K562 (cell line): ENCODE results near the gene AGPAT3. TPM values are rescaled to one million over a fixed set of nuclear protein-coding genes. Genes with fewer than 3 reads are reported as not detected.

ENCODE experiments used
- HNRNPK ChIP-seq: fragments of 200-400 bp; formaldehyde crosslinking; IDR thresholded peaks from one replicate; pipeline ENCODE4 v1.6.1; 2018; ENCODE audit warnings: mild to moderate bottlenecking, low read depth, low read length; ENCODE audit not compliant: poor library complexity, severe bottlenecking
- KLF16 ChIP-seq: IDR thresholded peaks from 2 replicates; pipeline ENCODE4 v1.6.1; 2016; ENCODE audit warnings: antibody characterized with exemption
- MEF2A ChIP-seq: IDR thresholded peaks from 2 replicates; pipeline ENCODE4 v1.6.1; 2011; ENCODE audit warnings: low read depth, mild to moderate bottlenecking, low read length, moderate library complexity; ENCODE audit not compliant: control insufficient read depth
- PCBP2 ChIP-seq: fragments of 200-400 bp; formaldehyde crosslinking; IDR thresholded peaks from 2 replicates; pipeline ENCODE4 v1.6.1; 2018; ENCODE audit warnings: low read length, low read depth, mild to moderate bottlenecking, moderate library complexity; ENCODE audit not compliant: poor library complexity, severe bottlenecking
- PRPF4 ChIP-seq: fragments of 200-400 bp; formaldehyde crosslinking; IDR thresholded peaks from one replicate; pipeline ENCODE4 v1.6.1; 2017; ENCODE audit warnings: low read length, low read depth, mild to moderate bottlenecking; ENCODE audit not compliant: insufficient read depth, poor library complexity, severe bottlenecking
- PYGO2 ChIP-seq: fragments of 450-650 bp; IDR thresholded peaks from 2 replicates; pipeline ENCODE4 v1.6.1; 2016; ENCODE audit warnings: mild to moderate bottlenecking, missing genetic modification characterization, moderate library complexity, missing compliant biosample characterization
- ZNF232 ChIP-seq: sonication (generic); formaldehyde crosslinking; IDR thresholded peaks from 2 replicates; pipeline ENCODE4 v1.8.0; 2022; ENCODE audit warnings: mild to moderate bottlenecking, missing genetic modification reagents
- ZNF778 ChIP-seq: fragments of 450-650 bp; formaldehyde crosslinking; IDR thresholded peaks from 2 replicates; pipeline ENCODE4 v1.4.0; 2020; ENCODE audit warnings: mild to moderate bottlenecking, moderate library complexity
- ZNF79 ChIP-seq: fragments of 250-450 bp; sonication (Bioruptor Pico); IDR thresholded peaks from 2 replicates; pipeline ENCODE4 v1.4.0; 2020; ENCODE audit warnings: low read depth, mild to moderate bottlenecking, moderate library complexity
- polyA plus RNA-seq, 8 experiments: library from polyadenylated mRNA; depleted of rRNA in 4 of 8; stranded (reverse) in 5 of 8; unstranded in 3 of 8; fragments of >200 nt; fragmentation: Nextera tagmentation in 2 of 8; fragmentation: Illumina TruSeq in 1 of 8; extraction: Ambion mirVana in 2 of 8; extraction: Trizol in 1 of 8; gene quantifications; 2 replicates each; pipeline versions ENCODE4 v1.2.1 to v1.2.3, GENCODE V29; 2011 to 2014; ENCODE audit warnings: inconsistent platforms in 1 of 8, missing spikeins in 1 of 8
- total RNA-seq, 7 experiments: library from RNA; depleted of rRNA in 6 of 7; stranded (reverse); fragments of >200 nt in 6 of 7; fragmentation: Illumina TruSeq in 2 of 7; extraction: Trizol in 2 of 7; gene quantifications; 2 replicates each; pipeline versions ENCODE4 v1.2.1 to v1.2.3, GENCODE V29; 2011 to 2021; ENCODE audit warnings: low replicate concordance in 1 of 7
- TF ChIP-seq, protein P1 (sequence below): sonication (generic); formaldehyde crosslinking; IDR thresholded peaks from 2 replicates; pipeline ENCODE4 v1.8.0; 2022; ENCODE audit warnings: mild to moderate bottlenecking, missing genetic modification reagents
- TF ChIP-seq, protein P2 (sequence below): fragments of 250-450 bp; sonication (Bioruptor Pico); IDR thresholded peaks from 2 replicates; pipeline ENCODE4 v1.5.0; 2022; ENCODE audit warnings: mild to moderate bottlenecking
- TF ChIP-seq, protein P3 (sequence below): fragments of 250-450 bp; sonication (Bioruptor Pico); IDR thresholded peaks from 2 replicates; pipeline ENCODE4 v1.4.0; 2020; ENCODE audit warnings: mild to moderate bottlenecking, moderate library complexity, borderline replicate concordance
- TF ChIP-seq, protein P4 (sequence below), 2 experiments: fragments of 150-350 bp in 1 of 2; IDR thresholded peaks; 2 replicates each; pipeline ENCODE4 v1.6.1; 2012 to 2016; ENCODE audit warnings: low read depth in 2 of 2, low read length in 2 of 2, mild to moderate bottlenecking in 1 of 2, moderate library complexity in 1 of 2
- TF ChIP-seq, protein P5 (sequence below): fragments of 450-650 bp; IDR thresholded peaks from 2 replicates; pipeline ENCODE4 v1.6.1; 2016; ENCODE audit warnings: borderline replicate concordance

AGPAT3 gene
- total and polyA plus RNA-seq, 9 of the 15 experiments (the other 6 are each of a cell fraction or from before 2014, with no cell fraction given) = 1.5 to 88.4 (median 35.7) TPM

DNA sequence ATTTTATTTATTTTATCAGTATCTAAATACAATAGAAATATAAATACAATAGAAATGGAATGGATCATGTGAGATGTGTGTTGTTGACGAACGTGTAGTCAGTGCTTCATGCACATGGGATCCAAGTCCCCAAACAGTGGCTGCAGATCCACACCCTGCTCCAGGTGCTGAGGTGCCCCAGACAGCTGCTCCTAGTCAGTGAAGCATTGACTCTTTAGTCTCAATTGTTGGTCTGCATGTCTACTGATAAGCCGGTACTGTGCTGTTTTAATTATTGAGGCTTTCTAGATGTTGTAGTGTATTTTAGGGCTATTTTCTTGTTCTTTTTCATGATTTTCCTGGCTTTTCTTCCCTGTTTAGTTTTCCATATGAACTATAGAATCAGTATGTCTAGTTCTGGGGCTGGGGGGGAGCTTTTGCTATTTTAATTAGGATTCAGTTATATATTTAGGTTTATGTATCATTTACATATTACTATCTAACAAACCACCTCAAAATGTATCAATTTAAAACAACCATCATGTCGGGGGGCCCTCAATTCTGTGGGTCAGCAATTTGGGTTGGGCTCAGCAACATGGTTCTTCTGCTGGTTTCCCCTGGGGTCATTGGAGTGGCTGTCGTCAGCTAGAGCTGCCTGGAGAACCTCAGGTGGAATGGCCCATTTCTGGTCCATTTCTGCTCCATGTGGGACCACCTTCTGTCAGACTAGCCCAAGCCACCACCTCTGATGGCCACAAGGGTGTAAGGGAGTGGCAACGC, 83.9 kb downstream of the AGPAT3 start (continued):
- TF ChIP-seq PYGO2 (tag) = no peak
- no peak for TF ChIP-seq MEF2A
- TF ChIP-seq ZNF232 (CRISPR knock-in tag) = no peak
- TF ChIP-seq, protein P1, sequence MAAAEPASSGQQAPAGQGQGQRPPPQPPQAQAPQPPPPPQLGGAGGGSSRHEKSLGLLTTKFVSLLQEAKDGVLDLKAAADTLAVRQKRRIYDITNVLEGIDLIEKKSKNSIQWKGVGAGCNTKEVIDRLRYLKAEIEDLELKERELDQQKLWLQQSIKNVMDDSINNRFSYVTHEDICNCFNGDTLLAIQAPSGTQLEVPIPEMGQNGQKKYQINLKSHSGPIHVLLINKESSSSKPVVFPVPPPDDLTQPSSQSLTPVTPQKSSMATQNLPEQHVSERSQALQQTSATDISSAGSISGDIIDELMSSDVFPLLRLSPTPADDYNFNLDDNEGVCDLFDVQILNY = no peak
- TF ChIP-seq, protein P2, sequence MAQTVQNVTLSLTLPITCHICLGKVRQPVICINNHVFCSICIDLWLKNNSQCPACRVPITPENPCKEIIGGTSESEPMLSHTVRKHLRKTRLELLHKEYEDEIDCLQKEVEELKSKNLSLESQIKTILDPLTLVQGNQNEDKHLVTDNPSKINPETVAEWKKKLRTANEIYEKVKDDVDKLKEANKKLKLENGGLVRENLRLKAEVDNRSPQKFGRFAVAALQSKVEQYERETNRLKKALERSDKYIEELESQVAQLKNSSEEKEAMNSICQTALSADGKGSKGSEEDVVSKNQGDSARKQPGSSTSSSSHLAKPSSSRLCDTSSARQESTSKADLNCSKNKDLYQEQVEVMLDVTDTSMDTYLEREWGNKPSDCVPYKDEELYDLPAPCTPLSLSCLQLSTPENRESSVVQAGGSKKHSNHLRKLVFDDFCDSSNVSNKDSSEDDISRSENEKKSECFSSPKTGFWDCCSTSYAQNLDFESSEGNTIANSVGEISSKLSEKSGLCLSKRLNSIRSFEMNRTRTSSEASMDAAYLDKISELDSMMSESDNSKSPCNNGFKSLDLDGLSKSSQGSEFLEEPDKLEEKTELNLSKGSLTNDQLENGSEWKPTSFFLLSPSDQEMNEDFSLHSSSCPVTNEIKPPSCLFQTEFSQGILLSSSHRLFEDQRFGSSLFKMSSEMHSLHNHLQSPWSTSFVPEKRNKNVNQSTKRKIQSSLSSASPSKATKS (CRISPR knock-in tag) = no peak
- TF ChIP-seq PRPF4 = no peak
- TF ChIP-seq ZNF778 = no peak
- TF ChIP-seq, protein P3, sequence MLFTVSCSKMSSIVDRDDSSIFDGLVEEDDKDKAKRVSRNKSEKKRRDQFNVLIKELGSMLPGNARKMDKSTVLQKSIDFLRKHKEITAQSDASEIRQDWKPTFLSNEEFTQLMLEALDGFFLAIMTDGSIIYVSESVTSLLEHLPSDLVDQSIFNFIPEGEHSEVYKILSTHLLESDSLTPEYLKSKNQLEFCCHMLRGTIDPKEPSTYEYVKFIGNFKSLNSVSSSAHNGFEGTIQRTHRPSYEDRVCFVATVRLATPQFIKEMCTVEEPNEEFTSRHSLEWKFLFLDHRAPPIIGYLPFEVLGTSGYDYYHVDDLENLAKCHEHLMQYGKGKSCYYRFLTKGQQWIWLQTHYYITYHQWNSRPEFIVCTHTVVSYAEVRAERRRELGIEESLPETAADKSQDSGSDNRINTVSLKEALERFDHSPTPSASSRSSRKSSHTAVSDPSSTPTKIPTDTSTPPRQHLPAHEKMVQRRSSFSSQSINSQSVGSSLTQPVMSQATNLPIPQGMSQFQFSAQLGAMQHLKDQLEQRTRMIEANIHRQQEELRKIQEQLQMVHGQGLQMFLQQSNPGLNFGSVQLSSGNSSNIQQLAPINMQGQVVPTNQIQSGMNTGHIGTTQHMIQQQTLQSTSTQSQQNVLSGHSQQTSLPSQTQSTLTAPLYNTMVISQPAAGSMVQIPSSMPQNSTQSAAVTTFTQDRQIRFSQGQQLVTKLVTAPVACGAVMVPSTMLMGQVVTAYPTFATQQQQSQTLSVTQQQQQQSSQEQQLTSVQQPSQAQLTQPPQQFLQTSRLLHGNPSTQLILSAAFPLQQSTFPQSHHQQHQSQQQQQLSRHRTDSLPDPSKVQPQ (CRISPR knock-in tag) = no peak
- TF ChIP-seq, protein P4, sequence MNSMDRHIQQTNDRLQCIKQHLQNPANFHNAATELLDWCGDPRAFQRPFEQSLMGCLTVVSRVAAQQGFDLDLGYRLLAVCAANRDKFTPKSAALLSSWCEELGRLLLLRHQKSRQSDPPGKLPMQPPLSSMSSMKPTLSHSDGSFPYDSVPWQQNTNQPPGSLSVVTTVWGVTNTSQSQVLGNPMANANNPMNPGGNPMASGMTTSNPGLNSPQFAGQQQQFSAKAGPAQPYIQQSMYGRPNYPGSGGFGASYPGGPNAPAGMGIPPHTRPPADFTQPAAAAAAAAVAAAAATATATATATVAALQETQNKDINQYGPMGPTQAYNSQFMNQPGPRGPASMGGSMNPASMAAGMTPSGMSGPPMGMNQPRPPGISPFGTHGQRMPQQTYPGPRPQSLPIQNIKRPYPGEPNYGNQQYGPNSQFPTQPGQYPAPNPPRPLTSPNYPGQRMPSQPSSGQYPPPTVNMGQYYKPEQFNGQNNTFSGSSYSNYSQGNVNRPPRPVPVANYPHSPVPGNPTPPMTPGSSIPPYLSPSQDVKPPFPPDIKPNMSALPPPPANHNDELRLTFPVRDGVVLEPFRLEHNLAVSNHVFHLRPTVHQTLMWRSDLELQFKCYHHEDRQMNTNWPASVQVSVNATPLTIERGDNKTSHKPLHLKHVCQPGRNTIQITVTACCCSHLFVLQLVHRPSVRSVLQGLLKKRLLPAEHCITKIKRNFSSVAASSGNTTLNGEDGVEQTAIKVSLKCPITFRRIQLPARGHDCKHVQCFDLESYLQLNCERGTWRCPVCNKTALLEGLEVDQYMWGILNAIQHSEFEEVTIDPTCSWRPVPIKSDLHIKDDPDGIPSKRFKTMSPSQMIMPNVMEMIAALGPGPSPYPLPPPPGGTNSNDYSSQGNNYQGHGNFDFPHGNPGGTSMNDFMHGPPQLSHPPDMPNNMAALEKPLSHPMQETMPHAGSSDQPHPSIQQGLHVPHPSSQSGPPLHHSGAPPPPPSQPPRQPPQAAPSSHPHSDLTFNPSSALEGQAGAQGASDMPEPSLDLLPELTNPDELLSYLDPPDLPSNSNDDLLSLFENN (IDR thresholded peaks at IDR 0.05; ENCODE audit: low read depth in 2 of 2, low read length in 2 of 2) = no peak
- peak; percentile 53 for TF ChIP-seq KLF16
- TF ChIP-seq, protein P5, sequence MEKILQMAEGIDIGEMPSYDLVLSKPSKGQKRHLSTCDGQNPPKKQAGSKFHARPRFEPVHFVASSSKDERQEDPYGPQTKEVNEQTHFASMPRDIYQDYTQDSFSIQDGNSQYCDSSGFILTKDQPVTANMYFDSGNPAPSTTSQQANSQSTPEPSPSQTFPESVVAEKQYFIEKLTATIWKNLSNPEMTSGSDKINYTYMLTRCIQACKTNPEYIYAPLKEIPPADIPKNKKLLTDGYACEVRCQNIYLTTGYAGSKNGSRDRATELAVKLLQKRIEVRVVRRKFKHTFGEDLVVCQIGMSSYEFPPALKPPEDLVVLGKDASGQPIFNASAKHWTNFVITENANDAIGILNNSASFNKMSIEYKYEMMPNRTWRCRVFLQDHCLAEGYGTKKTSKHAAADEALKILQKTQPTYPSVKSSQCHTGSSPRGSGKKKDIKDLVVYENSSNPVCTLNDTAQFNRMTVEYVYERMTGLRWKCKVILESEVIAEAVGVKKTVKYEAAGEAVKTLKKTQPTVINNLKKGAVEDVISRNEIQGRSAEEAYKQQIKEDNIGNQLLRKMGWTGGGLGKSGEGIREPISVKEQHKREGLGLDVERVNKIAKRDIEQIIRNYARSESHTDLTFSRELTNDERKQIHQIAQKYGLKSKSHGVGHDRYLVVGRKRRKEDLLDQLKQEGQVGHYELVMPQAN = no peak
- no peak for TF ChIP-seq HNRNPK
- no peak for TF ChIP-seq PCBP2
- no peak for TF ChIP-seq ZNF79 (CRISPR knock-in tag)
